ENCODE measurements around the gene TRERF1. TPM values are rescaled to one million over a fixed set of nuclear protein-coding genes. Genes with fewer than 3 reads are reported as not detected.
A peak's percentile ranks its signal among the peaks of the same experiment; 100 is the strongest.

TRERF1 gene
- total RNA-seq, 1 donor from 2014 or later: 0.86 TPM

- DNase-seq (ENCODE audit: low spot score): no peak
- intact Hi-C loops (cut with DNase I): no loop called here
Measured at GRCh38 chr6:42268016-42268834, 183.5 kb downstream of the TRERF1 start.

- intact Hi-C loops (cut with DNase I): no loop called here
- DNase-seq (ENCODE audit: low spot score): no peak
Measured at GRCh38 chr6:42266538-42266937, 185.2 kb downstream of the TRERF1 start.

- no peak for DNase-seq (ENCODE audit: low spot score)
- intact Hi-C loops (cut with DNase I): loop anchor here (5.0 kb wide), 2 partner anchors 187 to 282 kb away; partner anchors contain the start of gene TRERF1
Measured at GRCh38 chr6:42264852-42265390, 186.8 kb downstream of the TRERF1 start.

GRCh38 chr6:42264162-42264851, 187.4 kb downstream of the TRERF1 start:
- DNase-seq (ENCODE audit: low spot score): no peak

GRCh38 chr6:42263165-42263728, 188.5 kb downstream of the TRERF1 start:
- DNase-seq (ENCODE audit: low spot score): no peak
- intact Hi-C loops (cut with DNase I): loop anchor here (5.0 kb wide), 2 partner anchors 189 to 284 kb away; partner anchors contain the start of gene TRERF1

More at GRCh38 chr6:42264162-42264851, 187.4 kb downstream of the TRERF1 start:
- intact Hi-C loops (cut with DNase I): loop anchor here (5.0 kb wide), 2 partner anchors 188 to 283 kb away; partner anchors contain the start of gene TRERF1

GRCh38 chr6:42260972-42261371, 190.8 kb downstream of the TRERF1 start:
- intact Hi-C loops (cut with DNase I): loop anchor here (5.0 kb wide), 2 partner anchors 191 to 286 kb away; partner anchors contain the start of gene TRERF1
- no peak for DNase-seq (ENCODE audit: low spot score)

- intact Hi-C loops (cut with DNase I): loop anchor here (5.0 kb wide), 2 partner anchors 192 to 287 kb away; partner anchors contain the start of gene TRERF1
- DNase-seq (ENCODE audit: low spot score): no peak
Measured at GRCh38 chr6:42260396-42260888, 191.3 kb downstream of the TRERF1 start.

- no peak for DNase-seq (ENCODE audit: low spot score)
- intact Hi-C loops (cut with DNase I): loop anchor here (5.0 kb wide), 2 partner anchors 192 to 287 kb away; partner anchors contain the start of gene TRERF1
Measured at GRCh38 chr6:42259841-42260395, 191.8 kb downstream of the TRERF1 start.

GRCh38 chr6:42259286-42259685, 192.4 kb downstream of the TRERF1 start:
- intact Hi-C loops (cut with DNase I): no loop called here

GRCh38 chr6:42257614-42258013, 194.1 kb downstream of the TRERF1 start:
- intact Hi-C loops (cut with DNase I): no loop called here
- DNase-seq (ENCODE audit: low spot score): no peak

More at GRCh38 chr6:42259286-42259685, 192.4 kb downstream of the TRERF1 start:
- DNase-seq (ENCODE audit: low spot score): no peak

- DNase-seq (ENCODE audit: low spot score): no peak
- intact Hi-C loops (cut with DNase I): no loop called here
Measured at GRCh38 chr6:42257063-42257462, 194.7 kb downstream of the TRERF1 start.

GRCh38 chr6:42255050-42255449, 196.7 kb downstream of the TRERF1 start:
- intact Hi-C loops (cut with DNase I): no loop called here
- no peak for DNase-seq (ENCODE audit: low spot score)

GRCh38 chr6:42254505-42254904, 197.2 kb downstream of the TRERF1 start:
- DNase-seq (ENCODE audit: low spot score): no peak
- intact Hi-C loops (cut with DNase I): no loop called here

- intact Hi-C loops (cut with DNase I): no loop called here
- DNase-seq (ENCODE audit: low spot score): peak; percentile 82
Measured at GRCh38 chr6:42251911-42252637, 199.7 kb downstream of the TRERF1 start.

GRCh38 chr6:42251500-42251899, 200.2 kb downstream of the TRERF1 start:
- intact Hi-C loops (cut with DNase I): no loop called here
- DNase-seq (ENCODE audit: low spot score): no peak

- no peak for DNase-seq (ENCODE audit: low spot score)
- intact Hi-C loops (cut with DNase I): no loop called here
Measured at GRCh38 chr6:42250274-42250931, 201.3 kb downstream of the TRERF1 start.

- no peak for DNase-seq (ENCODE audit: low spot score)
- intact Hi-C loops (cut with DNase I): no loop called here
Measured at GRCh38 chr6:42249279-42249678, 202.4 kb downstream of the TRERF1 start.

- intact Hi-C loops (cut with DNase I): no loop called here
- DNase-seq (ENCODE audit: low spot score): no peak
Measured at GRCh38 chr6:42243046-42243445, 208.7 kb downstream of the TRERF1 start.
